K562 (cell line): ENCODE results near the gene DHX57.

Experiments
- CTCF ChIP-seq, 3 experiments: IDR thresholded peaks in 2 of 3; conservative IDR thresholded peaks in 1 of 3; 2 replicates each; pipeline ENCODE4 v1.5.1; 2011 to 2012; ENCODE audit warnings: low read length in 3 of 3, mild to moderate bottlenecking in 3 of 3, control low read depth in 2 of 3, improper control_type of control experiment in 1 of 3, inconsistent platforms in 1 of 3, low read depth in 1 of 3, mixed read lengths in 1 of 3, moderate library complexity in 1 of 3; ENCODE audit not compliant: insufficient read depth in 2 of 3
- ELK1 ChIP-seq: sonication (generic); formaldehyde crosslinking; IDR thresholded peaks from 2 replicates; pipeline ENCODE4 v1.8.1; 2022; ENCODE audit warnings: missing genetic modification reagents
- FOXO4 ChIP-seq: fragments of 450-650 bp; formaldehyde crosslinking; IDR thresholded peaks from 2 replicates; pipeline ENCODE4 v1.4.0; 2020; ENCODE audit warnings: mild to moderate bottlenecking, moderate library complexity
- FOXP4 ChIP-seq: sonication (generic); formaldehyde crosslinking; IDR thresholded peaks from 2 replicates; pipeline ENCODE4 v1.8.0; 2022; ENCODE audit warnings: mild to moderate bottlenecking, missing genetic modification reagents, borderline replicate concordance
- MXI1 ChIP-seq: IDR thresholded peaks from 2 replicates; pipeline ENCODE4 v1.6.1; 2011; ENCODE audit warnings: low read depth, mild to moderate bottlenecking, improper control_type of control experiment, low read length
- NELFE ChIP-seq: IDR thresholded peaks from 2 replicates; pipeline ENCODE4 v1.6.1; 2011; ENCODE audit warnings: mild to moderate bottlenecking; ENCODE audit not compliant: insufficient read depth, insufficient read length
- POLR2A ChIP-seq: fragments of 450-650 bp; conservative IDR thresholded peaks from 2 replicates; pipeline ENCODE4 v1.6.1; 2016
- RBM25 ChIP-seq: fragments of 200-400 bp; formaldehyde crosslinking; IDR thresholded peaks from 2 replicates; pipeline ENCODE4 v1.6.1; 2018; ENCODE audit warnings: low read length, low read depth, moderate library complexity; ENCODE audit not compliant: severe bottlenecking
- SMAD4 ChIP-seq: fragments of 250-450 bp; sonication (Bioruptor Pico); conservative IDR thresholded peaks from 2 replicates; pipeline ENCODE4 v1.8.0; 2021; ENCODE audit warnings: inconsistent platforms, mild to moderate bottlenecking, moderate library complexity
- ZBTB11 ChIP-seq, 3 experiments: fragments of 200-800 bp in 1 of 3; fragments of 250-450 bp in 1 of 3; fragments of 450-650 bp in 1 of 3; sonication (Bioruptor Pico) in 1 of 3; sonication (Bioruptor generic) in 1 of 3; formaldehyde crosslinking in 1 of 3; IDR thresholded peaks; 2 replicates each; pipeline versions ENCODE4 v1.6.1 to v1.8.0; 2016 to 2022; ENCODE audit warnings: mild to moderate bottlenecking in 2 of 3, missing genetic modification characterization in 2 of 3, missing compliant biosample characterization in 1 of 3, moderate library complexity in 1 of 3
- ZBTB2 ChIP-seq: fragments of 450-650 bp; IDR thresholded peaks from 2 replicates; pipeline ENCODE4 v1.6.1; 2016; ENCODE audit warnings: antibody characterized with exemption
- ZBTB7A ChIP-seq: IDR thresholded peaks from 2 replicates; pipeline ENCODE4 v1.6.1; 2011; ENCODE audit warnings: low read depth, mild to moderate bottlenecking, low read length, moderate library complexity, borderline replicate concordance; ENCODE audit not compliant: control insufficient read depth
- TF ChIP-seq, protein P1 (sequence below), 2 experiments: fragments of 450-650 bp; formaldehyde crosslinking in 1 of 2; IDR thresholded peaks; 2 replicates each; pipeline versions ENCODE4 v1.4.0 to v1.6.1; 2014 to 2020; ENCODE audit warnings: mild to moderate bottlenecking in 2 of 2, borderline replicate concordance in 1 of 2, low read depth in 1 of 2

GRCh38 chr2:38797953-38798352 is 77.8 kb downstream of the DHX57 start:
- TF ChIP-seq POLR2A (no peak), CTCF (IDR thresholded peaks at IDR 0.05 in 2 of 3, conservative IDR thresholded peaks at IDR 0.05 in 1 of 3; ENCODE audit: insufficient read depth in 2 of 3, low read depth in 1 of 3, low read length in 3 of 3) (no peak), RBM25 (no peak), ZBTB2 (no peak), ZBTB7A (no peak), FOXP4 (CRISPR knock-in tag) (no peak), MXI1 (no peak), ELK1 (CRISPR knock-in tag) (no peak), NELFE (no peak), FOXO4 (no peak), ZBTB11 (CRISPR knock-in tag; IDR thresholded peaks at IDR 0.05) (no peak), SMAD4 (CRISPR knock-in tag) (no peak)
- TF ChIP-seq, protein P1, sequence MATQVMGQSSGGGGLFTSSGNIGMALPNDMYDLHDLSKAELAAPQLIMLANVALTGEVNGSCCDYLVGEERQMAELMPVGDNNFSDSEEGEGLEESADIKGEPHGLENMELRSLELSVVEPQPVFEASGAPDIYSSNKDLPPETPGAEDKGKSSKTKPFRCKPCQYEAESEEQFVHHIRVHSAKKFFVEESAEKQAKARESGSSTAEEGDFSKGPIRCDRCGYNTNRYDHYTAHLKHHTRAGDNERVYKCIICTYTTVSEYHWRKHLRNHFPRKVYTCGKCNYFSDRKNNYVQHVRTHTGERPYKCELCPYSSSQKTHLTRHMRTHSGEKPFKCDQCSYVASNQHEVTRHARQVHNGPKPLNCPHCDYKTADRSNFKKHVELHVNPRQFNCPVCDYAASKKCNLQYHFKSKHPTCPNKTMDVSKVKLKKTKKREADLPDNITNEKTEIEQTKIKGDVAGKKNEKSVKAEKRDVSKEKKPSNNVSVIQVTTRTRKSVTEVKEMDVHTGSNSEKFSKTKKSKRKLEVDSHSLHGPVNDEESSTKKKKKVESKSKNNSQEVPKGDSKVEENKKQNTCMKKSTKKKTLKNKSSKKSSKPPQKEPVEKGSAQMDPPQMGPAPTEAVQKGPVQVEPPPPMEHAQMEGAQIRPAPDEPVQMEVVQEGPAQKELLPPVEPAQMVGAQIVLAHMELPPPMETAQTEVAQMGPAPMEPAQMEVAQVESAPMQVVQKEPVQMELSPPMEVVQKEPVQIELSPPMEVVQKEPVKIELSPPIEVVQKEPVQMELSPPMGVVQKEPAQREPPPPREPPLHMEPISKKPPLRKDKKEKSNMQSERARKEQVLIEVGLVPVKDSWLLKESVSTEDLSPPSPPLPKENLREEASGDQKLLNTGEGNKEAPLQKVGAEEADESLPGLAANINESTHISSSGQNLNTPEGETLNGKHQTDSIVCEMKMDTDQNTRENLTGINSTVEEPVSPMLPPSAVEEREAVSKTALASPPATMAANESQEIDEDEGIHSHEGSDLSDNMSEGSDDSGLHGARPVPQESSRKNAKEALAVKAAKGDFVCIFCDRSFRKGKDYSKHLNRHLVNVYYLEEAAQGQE (IDR thresholded peaks at IDR 0.05; ENCODE audit: borderline replicate concordance) = no peak
- TF ChIP-seq, protein P1 (CRISPR knock-in tag; IDR thresholded peaks at IDR 0.05; ENCODE audit: low read depth) = no peak
